ENCODE measurements around the gene PRKACA. TPM values are rescaled to one million over a fixed set of nuclear protein-coding genes. Genes with fewer than 3 reads are reported as not detected.
"Not testable (repeated sequence)": the region's sequence is repeated elsewhere in the genome, so short reads cannot be mapped to it uniquely, and the experiment has no call there.

PRKACA gene
- total RNA-seq, 1 donor from 2014 or later = 67.4 TPM

DNA sequence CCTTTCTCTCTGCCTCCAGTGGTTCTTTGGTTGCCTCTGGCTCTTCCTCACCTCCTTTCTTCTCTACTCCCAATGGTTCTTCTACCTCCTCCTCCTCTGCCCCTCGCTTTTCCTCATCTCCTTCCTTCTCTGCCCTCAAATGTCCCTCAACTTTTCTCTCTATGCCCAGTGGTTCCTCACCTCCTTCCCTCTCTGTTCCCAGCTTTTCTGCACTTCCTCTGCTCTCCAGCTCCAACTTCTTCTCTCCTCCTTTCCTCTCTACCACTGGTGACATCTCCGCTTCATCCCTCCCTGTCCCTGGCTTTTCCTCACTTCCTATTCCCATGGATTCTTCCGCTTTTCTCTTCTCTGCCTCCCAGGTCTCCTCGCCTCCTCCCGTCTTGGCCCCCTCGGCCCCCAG, 63.5 kb downstream of the PRKACA start:
- intact Hi-C loops (cut with micrococcal nuclease) = no loop called here

DNA sequence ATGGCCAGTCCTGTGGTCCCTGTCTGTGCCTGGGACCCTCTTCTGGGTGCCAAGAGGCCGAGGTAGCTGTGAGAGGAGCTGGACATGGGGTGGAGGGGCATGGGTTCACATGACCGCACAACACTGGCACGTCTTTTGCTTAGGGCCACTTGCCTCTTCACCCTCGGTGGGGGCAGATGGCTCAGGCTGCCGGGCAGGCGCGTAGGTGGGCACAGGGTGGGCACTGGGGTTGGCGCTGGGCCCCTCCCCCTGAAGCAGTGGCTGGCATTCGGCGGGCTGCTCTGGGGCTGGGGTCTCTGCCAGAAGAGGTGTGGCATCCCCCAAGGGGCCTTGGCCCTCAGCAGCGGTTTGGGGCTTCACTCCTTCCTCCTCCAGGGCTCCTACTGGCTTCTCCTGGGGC, 64.1 kb downstream of the PRKACA start:
- intact Hi-C loops (cut with micrococcal nuclease) = no loop called here

DNA sequence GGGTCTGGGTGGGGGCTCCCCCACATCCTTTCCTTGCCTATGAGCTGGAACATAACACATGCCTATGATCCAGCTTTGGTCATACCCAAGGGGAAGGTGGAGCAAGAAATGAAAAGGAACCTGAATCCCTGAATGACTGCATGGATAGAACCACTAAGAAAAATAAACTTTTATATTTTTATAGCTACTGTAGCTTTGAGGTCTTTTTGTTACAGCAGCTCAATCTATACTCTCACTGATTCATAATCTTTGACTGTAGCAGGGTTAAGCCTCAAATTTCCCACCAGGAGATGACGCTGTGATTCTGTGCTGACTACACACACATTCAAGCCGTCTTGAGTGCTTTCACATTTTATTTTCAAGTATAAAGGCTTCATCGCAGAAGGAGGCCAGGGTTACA, 64.5 kb downstream of the PRKACA start:
- intact Hi-C loops (cut with micrococcal nuclease) = no loop called here

DNA sequence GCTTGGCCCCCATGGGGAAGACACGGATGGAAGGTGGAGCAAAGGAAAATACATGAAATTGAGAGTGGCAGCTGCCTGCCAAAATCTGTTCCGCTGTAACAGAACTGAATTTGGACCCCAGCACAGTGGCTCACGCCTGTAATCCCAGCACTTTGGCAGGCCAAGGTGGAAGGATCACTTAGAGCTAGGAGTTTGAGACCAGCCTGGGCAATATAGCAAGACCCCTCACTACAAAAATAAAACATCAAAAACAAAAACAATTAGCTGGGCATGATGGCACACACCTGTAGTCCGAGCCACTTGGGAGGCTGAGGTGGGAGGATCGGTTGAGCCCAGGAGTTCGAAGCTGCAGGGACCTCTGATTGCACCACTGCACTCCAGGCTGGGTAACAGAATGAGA, 65.1 kb downstream of the PRKACA start:
- intact Hi-C loops (cut with micrococcal nuclease) = no loop called here

DNA sequence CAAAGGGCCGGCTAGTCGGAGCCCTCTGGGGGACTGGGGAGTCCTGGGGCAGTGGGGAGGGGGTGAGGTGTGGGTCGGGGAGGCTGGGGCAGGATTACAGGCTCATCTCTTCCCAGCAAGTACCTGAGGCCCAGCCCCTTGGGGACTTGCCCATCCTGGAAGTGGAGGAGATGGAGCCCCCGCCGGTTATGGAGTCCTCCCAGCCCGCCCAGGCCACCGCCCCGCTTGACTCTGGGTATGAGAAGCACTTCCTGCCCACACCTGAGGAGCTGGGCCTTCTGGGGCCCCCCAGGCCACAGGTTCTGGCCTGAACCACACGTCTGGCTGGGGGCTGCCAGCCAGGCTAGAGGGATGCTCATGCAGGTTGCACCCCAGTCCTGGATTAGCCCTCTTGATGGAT, 65.6 kb downstream of the PRKACA start:
- intact Hi-C loops (cut with micrococcal nuclease) = no loop called here

DNA sequence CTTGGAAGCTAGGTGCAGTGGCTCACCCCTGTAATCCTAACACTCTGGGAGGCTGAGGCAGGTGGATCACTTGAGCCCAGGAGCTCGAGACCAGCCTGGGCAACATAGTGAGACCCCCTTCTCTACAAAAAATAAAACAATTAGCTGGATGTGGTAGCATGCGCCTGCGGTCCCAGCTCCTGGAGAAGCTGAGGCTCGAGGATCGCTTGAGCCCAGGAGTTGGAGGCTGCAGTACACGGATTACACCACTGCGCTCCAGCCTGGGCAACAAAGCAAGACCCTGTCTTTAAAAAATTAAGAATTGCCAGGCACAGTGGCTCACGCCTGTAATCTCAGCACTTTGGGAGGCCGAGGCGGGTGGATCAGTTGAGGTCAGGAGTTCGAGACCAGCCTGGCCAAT, 66.6 kb downstream of the PRKACA start:
- intact Hi-C loops (cut with micrococcal nuclease) = not testable (repeated sequence)

DNA sequence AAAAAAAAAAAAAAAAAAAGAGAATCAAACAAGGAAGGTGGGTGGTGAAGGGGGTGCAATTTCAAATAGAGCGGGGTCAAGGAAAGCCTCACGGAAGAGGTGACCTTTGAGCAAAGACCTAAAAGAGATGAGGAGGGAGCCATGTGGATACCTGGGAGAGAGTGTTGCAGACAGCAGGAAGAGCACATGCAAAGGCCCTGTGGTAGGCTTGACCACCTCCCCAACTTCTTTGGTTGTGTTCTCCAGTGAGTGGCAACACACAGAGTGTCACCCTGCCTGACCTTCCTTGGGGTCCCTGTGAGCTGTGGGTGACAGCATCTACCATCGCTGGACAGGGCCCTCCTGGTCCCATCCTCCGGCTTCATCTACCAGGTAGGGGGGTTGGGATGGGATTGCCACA, 67.0 kb downstream of the PRKACA start:
- intact Hi-C loops (cut with micrococcal nuclease) = no loop called here

DNA sequence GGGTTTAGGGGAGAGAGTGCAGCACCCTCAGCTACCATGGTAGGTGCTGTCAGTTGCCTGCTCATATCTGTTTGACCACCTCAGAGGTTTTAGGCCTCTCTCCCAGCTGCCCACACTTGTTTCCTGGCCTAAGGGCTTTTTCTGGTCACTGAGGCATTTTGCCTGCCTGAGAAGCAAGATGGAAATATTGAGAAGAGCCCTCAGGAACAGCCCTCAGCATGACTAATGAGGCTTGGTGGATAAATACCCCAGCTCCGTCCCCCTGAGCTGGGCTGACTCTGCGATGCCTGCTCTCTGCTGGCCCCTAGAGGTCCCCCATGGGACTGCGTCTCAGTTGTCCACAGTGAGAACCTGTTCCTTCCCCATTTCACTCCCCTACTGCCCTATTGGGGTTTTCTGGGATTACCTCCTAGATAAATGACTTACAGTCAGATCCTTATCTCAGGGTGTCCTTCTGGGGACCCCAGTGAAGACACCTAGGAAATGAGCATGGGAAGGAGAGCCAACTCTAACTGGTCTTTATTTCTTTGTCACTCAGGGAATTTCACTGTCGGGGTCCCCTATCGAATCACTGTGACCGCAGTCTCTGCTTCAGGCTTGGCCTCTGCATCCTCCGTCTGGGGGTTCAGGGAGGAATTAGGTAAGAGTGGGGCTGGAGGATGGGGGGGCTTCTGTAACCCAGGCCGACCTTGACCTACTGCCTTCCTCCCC, 69.0 kb downstream of the PRKACA start:
- intact Hi-C loops (cut with micrococcal nuclease) = no loop called here

DNA sequence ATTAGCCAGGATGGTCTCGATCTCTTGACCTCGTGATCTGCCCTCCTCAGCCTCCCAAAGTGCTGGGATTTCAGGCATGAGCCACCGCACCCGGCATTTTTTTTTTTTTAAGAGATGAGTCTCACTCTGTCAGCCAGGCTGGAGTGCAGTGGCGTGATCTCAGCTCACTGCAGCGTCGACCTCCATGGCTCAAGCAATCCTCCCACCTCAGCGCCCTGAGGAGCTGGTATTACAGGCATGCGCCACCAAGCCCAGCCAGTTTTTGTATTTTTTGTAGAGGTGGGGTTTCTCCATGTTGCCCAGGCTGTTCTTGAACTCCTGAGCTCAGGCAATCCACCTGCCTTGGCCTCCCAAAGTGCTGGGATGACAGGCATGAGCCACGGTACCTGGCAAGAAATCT, 69.7 kb downstream of the PRKACA start:
- intact Hi-C loops (cut with micrococcal nuclease) = not testable (repeated sequence)

DNA sequence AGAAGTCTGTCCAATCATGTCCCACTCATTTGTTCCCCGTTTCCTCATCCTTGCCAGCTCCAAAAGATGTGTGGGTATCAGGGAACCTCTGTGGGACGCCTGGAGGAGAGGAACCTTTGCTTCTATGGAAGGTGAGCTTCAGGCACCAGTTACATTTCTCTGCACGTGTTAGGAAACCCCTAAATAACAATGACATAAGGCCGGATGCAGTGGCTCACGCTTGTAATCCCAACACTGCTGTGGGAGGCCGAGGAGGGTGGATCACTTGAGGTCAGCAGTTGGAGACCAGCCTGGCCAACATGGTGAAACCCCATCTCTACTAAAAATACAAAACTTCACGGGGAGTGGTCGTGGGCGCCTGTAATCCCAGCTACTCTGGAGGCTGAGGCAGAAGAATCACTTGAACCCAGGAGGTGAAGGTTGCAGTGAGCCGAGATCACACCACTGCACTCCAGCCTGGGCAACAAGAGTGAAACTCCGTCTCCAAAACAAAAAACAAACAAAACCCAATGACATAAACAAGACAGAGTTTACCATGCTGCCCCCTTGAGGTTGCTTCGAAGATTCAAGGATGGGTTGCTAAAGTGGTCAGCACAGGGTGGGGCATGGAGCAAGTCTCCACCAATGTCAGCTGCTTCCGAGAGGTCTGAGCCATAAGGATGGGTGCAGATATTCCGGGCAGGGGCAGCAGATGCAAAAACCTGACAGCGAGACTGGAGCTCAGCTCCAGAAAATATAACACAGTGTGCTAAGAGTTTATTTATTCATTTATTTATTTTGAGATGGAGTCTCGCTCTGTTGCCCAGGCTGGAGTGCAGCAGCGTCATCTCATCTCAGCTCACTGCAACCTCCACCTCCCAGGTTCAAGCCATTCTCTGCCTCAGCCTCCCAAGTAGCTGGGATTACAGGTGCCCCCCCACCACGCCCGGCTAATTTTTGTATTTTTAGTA, 74.6 kb downstream of the PRKACA start:
- intact Hi-C loops (cut with micrococcal nuclease) = loop anchor here (1.0 kb wide), 1 partner anchor 163 kb away; no protein-coding TSS in a partner anchor

Other genes starting within 250 kb of the PRKACA start
- 0.70 TPM in 1 of 2 replicates, not detected in the other for gene NANOS3, start 240.6 kb downstream of the PRKACA start, total RNA-seq
- gene BRME1, start 211.6 kb downstream of the PRKACA start, total RNA-seq = 10.5 and 11.3 TPM in 2 replicates
- 35.7 and 37.2 TPM in 2 replicates for gene CC2D1A, start 211.6 kb downstream of the PRKACA start, total RNA-seq
- 0.30 TPM in 1 of 2 replicates, not detected in the other for gene PODNL1, start 179.3 kb downstream of the PRKACA start, total RNA-seq
- gene DCAF15, start 165.3 kb downstream of the PRKACA start, total RNA-seq = 70.3 and 71.9 TPM in 2 replicates
- gene RFX1, start 111.4 kb downstream of the PRKACA start, total RNA-seq = 16.1 and 16.2 TPM in 2 replicates
- gene RLN3, start 89.6 kb downstream of the PRKACA start, total RNA-seq = not detected in 2 replicates
- 90.2 and 91.1 TPM in 2 replicates for gene IL27RA, start 86.0 kb downstream of the PRKACA start, total RNA-seq
- 0.30 TPM in 1 of 2 replicates, not detected in the other for gene PALM3, start 55.7 kb downstream of the PRKACA start, total RNA-seq
- gene MISP3, start 45.0 kb downstream of the PRKACA start, total RNA-seq = 2.1 TPM in 2 replicates
- gene C19orf67, start 32.0 kb downstream of the PRKACA start, total RNA-seq = 0.30 and 0.39 TPM in 2 replicates
- 103 and 104 TPM in 2 replicates for gene SAMD1, start 27.0 kb downstream of the PRKACA start, total RNA-seq
- gene ASF1B, start 18.8 kb upstream of the PRKACA start, total RNA-seq = 114 and 117 TPM in 2 replicates
- gene ADGRL1, start 88.4 kb upstream of the PRKACA start, total RNA-seq = 8.4 and 11.0 TPM in 2 replicates